Natural killer cell (primary cell): ENCODE data around the gene PTPRM. TPM values are rescaled to one million over a fixed set of nuclear protein-coding genes. Genes with fewer than 3 reads are reported as not detected.

Source experiments
- ATAC-seq, 3 donors: fragments of 150-1000 bp in 2 of 3; fragments of 200-7000 bp in 1 of 3; cut with Tn5 transposase; 1 replicate in 1 of 3; 2 replicates in 2 of 3; pipeline ENCODE4 v1.10.0; 2021; ENCODE audit warnings: mild to moderate bottlenecking in 2 of 3, moderate library complexity in 2 of 3
- DNase-seq, 2 donors: peaks; one replicate each; pipeline versions ENCODE4 v3.0.0 to v3.0.0-alpha.2; 2013 to 2021; ENCODE audit warnings: mixed read lengths in 1 of 2
- H3K27ac ChIP-seq: one replicate; pipeline ENCODE4 v1.5.1; 2013; ENCODE audit warnings: mild to moderate bottlenecking, low read length
- H3K27me3 ChIP-seq: one replicate; pipeline ENCODE4 v1.6.1; 2013; ENCODE audit warnings: low read length; ENCODE audit not compliant: control insufficient read depth, insufficient read depth
- H3K36me3 ChIP-seq: one replicate; pipeline ENCODE4 v1.6.1; 2013; ENCODE audit warnings: low read length; ENCODE audit not compliant: control insufficient read depth, insufficient read depth
- H3K4me1 ChIP-seq: one replicate; pipeline ENCODE4 v1.6.1; 2013; ENCODE audit warnings: low read length; ENCODE audit not compliant: control insufficient read depth, insufficient read depth
- H3K4me3 ChIP-seq: one replicate; pipeline ENCODE4 v1.5.1; 2013; ENCODE audit warnings: low read length
- H3K9me3 ChIP-seq: one replicate; pipeline ENCODE4 v1.6.1; 2013; ENCODE audit warnings: low read length; ENCODE audit not compliant: control insufficient read depth, insufficient read depth
- H3K27ac Mint-ChIP-seq, 2 donors: one replicate each; pipeline ENCODE4 v1.8.0; 2022; ENCODE audit warnings: mild to moderate bottlenecking in 2 of 2, mixed read lengths in 2 of 2, moderate library complexity in 1 of 2
- H3K27me3 Mint-ChIP-seq, 2 donors: one replicate each; pipeline ENCODE4 v1.8.0; 2022; ENCODE audit warnings: low read depth in 2 of 2, mixed read lengths in 2 of 2
- H3K36me3 Mint-ChIP-seq: one replicate; pipeline ENCODE4 v1.8.0; 2022; ENCODE audit warnings: mixed read lengths
- H3K4me1 Mint-ChIP-seq, 2 donors: one replicate each; pipeline ENCODE4 v1.8.0; 2022; ENCODE audit warnings: mixed read lengths in 2 of 2
- H3K4me3 Mint-ChIP-seq: one replicate; pipeline ENCODE4 v1.8.0; 2022; ENCODE audit warnings: mild to moderate bottlenecking, moderate library complexity, mixed read lengths
- H3K9me3 Mint-ChIP-seq, 2 donors: one replicate each; pipeline ENCODE4 v1.8.0; 2022; ENCODE audit warnings: mixed read lengths in 2 of 2
- CTCF ChIP-seq: fragments of 200-600 bp; IDR thresholded peaks from one replicate; pipeline ENCODE4 v1.8.0; 2022; ENCODE audit warnings: antibody characterized with exemption
- WGBS: methylation state at CpG from one replicate; pipeline ENCODE4 v1.1.7; 2013; ENCODE audit warnings: missing lambda C conversion rate; ENCODE audit not compliant: insufficient coverage; 5-methylcytosine and 5-hydroxymethylcytosine counted together
- intact Hi-C: fragments of 100-400 bp; cut with micrococcal nuclease; formaldehyde crosslinking; loops from one replicate; pipeline ENCODE4 v1.14.2; 2022
- total RNA-seq, 4 donors: library from RNA; stranded (reverse); fragments of 120-200 nt in 1 of 4; gene quantifications; one replicate each; pipeline versions ENCODE4 v1.2.3 to v1.2.4, GENCODE V29; 2013 to 2022

Gene PTPRM
- total RNA-seq, 3 donors from 2014 or later (not counting 1 experiment from before 2014, with no cell fraction given) = 5.0 to 13.2 (median 12.1) TPM

DNA sequence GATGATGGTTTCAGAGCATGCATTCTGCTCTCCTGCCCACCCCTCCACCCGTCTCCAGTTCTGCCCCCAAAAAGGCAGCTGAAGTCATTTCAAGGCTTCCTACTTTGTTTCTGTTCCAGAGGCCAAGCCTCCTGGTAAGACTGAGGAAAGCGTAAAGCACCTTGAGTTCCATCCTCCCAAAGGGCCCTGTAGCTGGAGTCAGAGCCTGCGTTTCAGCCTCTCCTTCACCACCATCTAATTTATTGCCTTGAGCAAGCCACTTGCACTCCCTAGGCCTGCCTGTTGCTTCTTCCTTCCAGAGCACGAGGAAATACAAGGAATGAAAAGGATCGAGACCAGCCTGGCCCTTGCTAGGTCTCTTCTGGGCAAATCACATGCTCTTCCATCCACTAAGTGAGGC, 797.9 kb downstream of the PTPRM start:
- Histone ChIP-seq H3K27ac (no peak overlapping the region), H3K4me3 (no peak overlapping the region), H3K36me3 (no peaks in the 10 kb centered on the region), H3K9me3 (no peaks in the 10 kb centered on the region), H3K27me3 (no peaks in the 10 kb centered on the region), H3K4me1 (peaks cover 4% of the 10 kb centered on the region)
- intact Hi-C loops = no loop called here
- Mint-ChIP-seq H3K9me3 (no peaks in the 10 kb centered on the region), H3K4me1 (peaks cover 7% of the 10 kb centered on the region in 2 donors), H3K4me3 (no peak overlapping the region), H3K36me3 (no peaks in the 10 kb centered on the region), H3K27me3 (peaks cover 22 to 24% of the 10 kb centered on the region in 2 donors), H3K27ac (no peak overlapping the region)
- WGBS = 87% methylated on average over 5 of the region's 5 CpGs
- TF ChIP-seq CTCF = no peak
- no peak for ATAC-seq
- DNase-seq = no peak

DNA sequence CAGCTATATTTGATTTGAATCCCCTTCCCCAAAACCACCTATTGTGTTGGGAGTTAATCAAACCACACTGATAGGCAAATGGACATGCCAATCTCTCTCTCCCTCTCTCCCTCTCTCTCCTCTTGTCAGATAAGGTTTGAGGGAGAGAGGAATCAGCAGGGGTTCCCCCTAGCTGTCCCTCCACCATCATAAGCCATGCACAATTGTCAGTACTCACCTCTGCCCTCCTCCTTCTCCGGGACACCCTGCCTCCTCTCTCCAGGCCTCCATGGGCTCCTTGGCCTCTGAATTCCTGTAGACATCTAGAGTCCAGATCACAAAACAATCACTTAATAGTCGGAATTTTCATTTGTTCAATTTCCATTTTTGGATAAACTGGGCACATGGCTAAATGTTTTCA, 798.4 kb downstream of the PTPRM start:
- H3K9me3 Mint-ChIP-seq = no peaks in the 10 kb centered on the region
- peaks cover 7% of the 10 kb centered on the region in 2 donors for H3K4me1 Mint-ChIP-seq
- DNase-seq = no peak
- WGBS = 94% methylated on average over 2 of the region's 2 CpGs
- H3K27ac Mint-ChIP-seq = no peak overlapping the region
- Histone ChIP-seq H3K9me3 (no peaks in the 10 kb centered on the region), H3K36me3 (no peaks in the 10 kb centered on the region), H3K27ac (no peak overlapping the region), H3K4me1 (peaks cover 4% of the 10 kb centered on the region), H3K4me3 (no peak overlapping the region), H3K27me3 (no peaks in the 10 kb centered on the region)
- no peaks in the 10 kb centered on the region for H3K36me3 Mint-ChIP-seq
- peaks cover 22 to 24% of the 10 kb centered on the region in 2 donors for H3K27me3 Mint-ChIP-seq
- intact Hi-C loops = no loop called here
- ATAC-seq = no peak
- TF ChIP-seq CTCF = no peak
- no peak overlapping the region for H3K4me3 Mint-ChIP-seq

DNA sequence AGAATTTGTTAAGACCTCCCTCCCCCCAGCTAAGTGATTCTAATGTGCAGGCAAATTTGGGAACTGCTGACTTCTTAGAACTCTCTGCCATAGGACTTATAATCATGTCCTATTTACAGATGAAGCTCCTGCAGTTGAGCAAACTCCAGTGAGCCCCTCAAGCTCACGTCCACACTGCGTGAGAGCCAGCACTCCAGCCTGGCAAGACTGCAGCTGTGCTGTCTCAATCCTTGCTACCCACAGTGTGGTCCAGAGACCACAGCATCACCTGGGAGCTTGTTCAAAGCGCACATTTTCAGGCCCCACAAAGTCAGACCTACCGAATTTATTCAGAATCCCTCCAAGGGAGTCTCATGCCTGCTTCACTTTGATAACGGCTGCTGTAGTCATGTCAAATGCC, 799.0 kb downstream of the PTPRM start:
- Mint-ChIP-seq H3K36me3 (no peaks in the 10 kb centered on the region), H3K4me1 (peaks cover 7% of the 10 kb centered on the region in 2 donors), H3K4me3 (no peak overlapping the region), H3K27ac (no peak overlapping the region), H3K27me3 (peaks cover 22 to 23% of the 10 kb centered on the region in 2 donors), H3K9me3 (no peaks in the 10 kb centered on the region)
- Histone ChIP-seq H3K4me3 (no peak overlapping the region), H3K36me3 (no peaks in the 10 kb centered on the region), H3K27me3 (no peaks in the 10 kb centered on the region), H3K9me3 (no peaks in the 10 kb centered on the region), H3K27ac (no peak overlapping the region), H3K4me1 (peaks cover 4% of the 10 kb centered on the region)
- DNase-seq (no peak), ATAC-seq (no peak)
- WGBS = 85% methylated on average over 5 of the region's 5 CpGs
- intact Hi-C loops = no loop called here
- no peak for TF ChIP-seq CTCF

GRCh38 chr18:8366656-8367055, 799.5 kb downstream of the PTPRM start:
- Histone ChIP-seq H3K4me3 (no peak overlapping the region), H3K4me1 (peaks cover 4% of the 10 kb centered on the region), H3K27me3 (no peaks in the 10 kb centered on the region), H3K36me3 (no peaks in the 10 kb centered on the region), H3K9me3 (no peaks in the 10 kb centered on the region), H3K27ac (no peak overlapping the region)
- ATAC-seq = no peak
- Mint-ChIP-seq H3K27me3 (peaks cover 21 to 22% of the 10 kb centered on the region in 2 donors), H3K4me3 (no peak overlapping the region), H3K27ac (no peak overlapping the region), H3K36me3 (no peaks in the 10 kb centered on the region), H3K4me1 (peaks cover 7% of the 10 kb centered on the region in 2 donors), H3K9me3 (no peaks in the 10 kb centered on the region)
- DNase-seq = no peak
- 93% methylated on average over 16 of the region's 16 CpGs for WGBS
- TF ChIP-seq CTCF = no peak
- intact Hi-C loops = no loop called here
